Measurements from ENCODE around the gene NTNG1. TPM values are rescaled to one million over a fixed set of nuclear protein-coding genes. Genes with fewer than 3 reads are reported as not detected.

Gene NTNG1
- total and polyA plus RNA-seq, 2 of the 8 experiments (the other 6 are each of a cell fraction or from before 2014, with no cell fraction given): 1.2 to 4.1 TPM

GRCh38 chr1:107328087-107328486 lies 187.2 kb downstream of the NTNG1 start (continued):
- no peak for TF ChIP-seq CHD7 (IDR thresholded peaks at IDR 0.05; ENCODE audit: insufficient replicate concordance, low read length)
- no peak for TF ChIP-seq SIN3A (conservative IDR thresholded peaks at IDR 0.05 in 1 of 2, IDR thresholded peaks at IDR 0.05 in 1 of 2; ENCODE audit: low read depth in 1 of 2, low read length in 2 of 2)
- TF ChIP-seq CTCF (IDR thresholded peaks at IDR 0.05; ENCODE audit: control extremely low read depth in 1 of 3, insufficient read depth in 1 of 3, low read depth in 1 of 3, low read length in 3 of 3): no peak
- TF ChIP-seq RFX5 (IDR thresholded peaks at IDR 0.05; ENCODE audit: borderline replicate concordance, low read depth, low read length): no peak
- TF ChIP-seq CBX8 (IDR thresholded peaks at IDR 0.05; ENCODE audit: borderline replicate concordance, low read depth, low read length): no peak
- no peak for TF ChIP-seq RNF2 (IDR thresholded peaks at IDR 0.05; ENCODE audit: borderline replicate concordance, low read depth, low read length, missing control alignments, poor library complexity, severe bottlenecking)
- TF ChIP-seq FOSL1 (IDR thresholded peaks at IDR 0.05; ENCODE audit: insufficient read depth, low read depth, low read length): no peak
- TF ChIP-seq ZNF274 (IDR thresholded peaks at IDR 0.05; ENCODE audit: borderline replicate concordance, extremely low read depth, low read length): no peak
